Choroid plexus epithelial cell (primary cell): ENCODE measurements around the gene SPTLC3.

Experiments used
- DNase-seq: peaks from one replicate; pipeline ENCODE4 v3.0.0-alpha.2; 2010; ENCODE audit warnings: low read depth
- H3K4me3 ChIP-seq: 2 replicates; pipeline ENCODE4 v1.5.1; 2011; ENCODE audit warnings: low read depth, mild to moderate bottlenecking, control low read depth, low read length, moderate library complexity
- CTCF ChIP-seq: conservative IDR thresholded peaks from 2 replicates; pipeline ENCODE4 v1.5.1; 2011; ENCODE audit warnings: low read depth, mild to moderate bottlenecking, control low read depth, inconsistent platforms, low read length, moderate library complexity

SPTLC3 gene

GRCh38 chr20:13006825-13007224 is 1.9 kb upstream of the SPTLC3 start:
- H3K4me3 ChIP-seq, result no peak overlapping the region
- peak; percentile 68 for DNase-seq
- no peak for TF ChIP-seq CTCF

DNA sequence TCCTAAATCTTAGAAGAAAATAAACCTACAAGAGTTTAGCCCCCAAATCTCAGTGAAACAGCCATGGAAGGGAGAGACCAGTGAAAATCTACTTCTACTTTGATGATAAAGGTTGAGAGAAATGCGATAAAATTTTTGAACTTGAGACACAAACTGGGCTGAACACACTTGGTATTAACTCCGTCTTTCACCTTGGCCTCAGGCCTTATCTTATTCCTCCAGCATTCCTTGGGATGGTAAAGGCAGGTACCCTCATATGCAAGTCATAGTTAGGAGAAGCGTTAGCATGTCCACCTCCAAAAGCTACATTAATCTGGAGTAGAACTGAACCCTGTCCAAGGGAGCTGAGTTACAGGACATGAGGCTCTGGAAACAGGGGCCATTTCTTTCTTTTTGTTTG is 1.2 kb upstream of the SPTLC3 start:
- DNase-seq, result no peak

DNA sequence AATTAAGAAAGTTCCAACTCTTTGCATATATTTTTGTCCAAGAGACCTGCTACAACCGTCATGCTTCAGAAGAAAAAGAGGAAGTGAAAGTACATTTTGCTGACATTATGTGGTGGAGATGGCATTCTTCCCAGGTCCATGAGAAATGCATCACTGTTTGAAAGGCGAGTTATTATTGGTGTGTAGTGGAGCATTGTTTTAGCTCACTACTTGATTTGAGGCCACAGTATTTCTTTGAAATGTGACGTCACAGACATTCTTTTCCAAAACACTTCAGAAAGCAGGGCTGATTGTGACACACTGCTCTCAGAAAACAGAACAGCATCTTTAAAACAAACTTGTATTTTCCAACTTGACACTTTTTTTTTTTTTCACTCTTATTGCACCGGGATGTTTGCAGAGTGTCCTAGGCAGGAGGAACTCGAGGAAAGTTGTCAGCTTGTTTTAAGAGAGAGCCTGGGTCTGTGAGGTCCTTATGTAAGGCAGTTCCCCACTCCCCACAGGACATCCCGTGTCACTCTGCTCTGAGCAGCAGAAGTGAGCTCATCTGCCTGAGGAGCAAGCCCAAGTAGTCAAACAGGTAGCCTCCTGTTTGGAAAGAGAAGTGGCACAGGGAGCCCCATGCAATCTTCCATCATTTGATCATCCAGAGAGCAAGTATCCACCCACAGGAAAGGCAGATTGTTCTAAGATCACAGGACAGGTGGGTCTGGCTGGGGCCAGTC is 1.1 kb downstream of the SPTLC3 start:
- TF ChIP-seq CTCF, result no peak
- peak; percentile 97 for DNase-seq
- H3K4me3 ChIP-seq, result peak overlapping the region; percentile 65

More for the DNA sequence above, 1.2 kb upstream of the SPTLC3 start:
- H3K4me3 ChIP-seq, result no peak overlapping the region
- no peak for TF ChIP-seq CTCF

DNA sequence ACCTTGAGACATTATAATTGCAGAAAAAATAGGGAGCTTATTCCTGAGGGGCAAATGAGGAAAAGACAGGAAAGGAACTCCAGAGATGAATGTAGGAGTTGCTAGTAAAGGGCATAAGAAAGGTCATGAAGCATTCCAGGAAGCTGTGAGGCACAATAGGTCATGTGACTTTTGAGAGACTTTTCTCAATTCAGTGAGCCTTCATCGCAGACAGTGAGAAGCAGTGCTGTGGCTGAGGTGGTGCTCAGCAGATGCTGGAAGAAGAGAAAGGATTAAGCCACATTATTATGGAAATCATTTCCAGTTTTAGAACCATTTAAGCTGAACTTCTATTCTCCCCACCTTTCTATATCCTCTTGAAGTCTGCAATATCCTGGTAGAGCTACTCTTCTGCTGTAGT is 4.1 kb downstream of the SPTLC3 start:
- TF ChIP-seq CTCF, result no peak
- DNase-seq, result peak; percentile 38
- H3K4me3 ChIP-seq, result no peak overlapping the region

DNA sequence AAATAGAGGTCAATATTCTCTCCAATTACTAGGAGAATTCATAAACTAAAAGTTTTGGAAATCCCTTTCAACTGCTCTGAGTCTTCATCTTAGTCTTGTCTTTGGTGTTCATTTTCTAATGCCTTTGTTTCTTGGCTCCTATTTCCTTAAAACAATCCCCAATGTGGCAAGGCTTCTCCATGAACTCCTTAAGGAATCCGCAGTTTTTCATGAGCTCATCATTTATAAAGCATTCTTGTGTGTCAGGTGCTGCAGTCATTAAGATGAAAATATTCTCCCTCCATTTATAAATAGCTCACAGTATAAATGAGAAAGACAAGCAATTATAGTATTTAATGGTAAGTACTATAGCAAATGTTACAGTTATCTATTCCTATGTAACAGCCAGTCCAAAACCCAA is 4.6 kb downstream of the SPTLC3 start:
- DNase-seq, result no peak
- TF ChIP-seq CTCF, result no peak
- H3K4me3 ChIP-seq, result no peak overlapping the region

DNA sequence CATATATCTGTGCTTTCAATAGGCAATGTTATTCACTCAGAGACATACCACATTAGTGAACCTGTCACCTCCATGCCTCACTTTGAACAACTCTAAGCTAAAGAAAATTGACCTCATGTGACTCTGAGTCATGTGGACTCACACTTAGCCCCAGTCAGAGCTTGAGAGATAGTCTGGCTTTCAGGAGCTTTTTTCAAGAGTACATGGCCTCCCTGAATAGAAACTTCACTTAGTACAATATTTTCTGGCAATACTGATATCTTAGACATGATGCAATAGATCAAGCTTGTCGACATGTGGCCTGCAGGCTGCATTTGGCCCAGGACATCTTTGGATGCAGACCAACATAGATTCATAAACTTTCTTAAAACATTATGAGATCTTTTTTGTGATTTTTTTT is 8.5 kb downstream of the SPTLC3 start:
- DNase-seq, result peak; percentile 83
- TF ChIP-seq CTCF, result no peak
- no peak overlapping the region for H3K4me3 ChIP-seq

GRCh38 chr20:13017883-13018535 is 9.2 kb downstream of the SPTLC3 start:
- H3K4me3 ChIP-seq, result no peak overlapping the region
- DNase-seq, result no peak
- no peak for TF ChIP-seq CTCF
